ENCODE results near the gene RIN1. TPM values are rescaled to one million over a fixed set of nuclear protein-coding genes. Genes with fewer than 3 reads are reported as not detected.

RIN1 gene
- total and polyA plus RNA-seq, 9 of the 15 experiments (the other 6 are each of a cell fraction or from before 2014, with no cell fraction given) = 0.01 to 1.2 (median 0.45) TPM; not detected in 1

GRCh38 chr11:66282468-66283455 is 53.5 kb downstream of the RIN1 start (continued):
- TF ChIP-seq PCBP2 (IDR thresholded peaks at IDR 0.05; ENCODE audit: low read depth, low read length, poor library complexity, severe bottlenecking) (no peak), SUPT5H (IDR thresholded peaks at IDR 0.05) (peak; percentile 33; the same call in 1 of the 2 replicates), SP1 (CRISPR knock-in tag; IDR thresholded peaks at IDR 0.05) (peak; percentile 84), ARID3A (IDR thresholded peaks at IDR 0.05; ENCODE audit: borderline replicate concordance, low read depth, low read length) (0 out of 2 replicates have a peak, but pooled peaks have one; percentile 21), HCFC1 (IDR thresholded peaks at IDR 0.05; ENCODE audit: low read depth, low read length) (peak; percentile 65), ZHX1 (conservative IDR thresholded peaks at IDR 0.05; ENCODE audit: low read length) (no peak), EGR1 (conservative IDR thresholded peaks at IDR 0.05) (peak; percentile 21; the same call in 1 of the 2 replicates), CBX3 (IDR thresholded peaks at IDR 0.05; ENCODE audit: borderline replicate concordance in 1 of 2, low read length in 2 of 2) (peak in 1 of 2 experiments; percentile 27; a peak in 1 of 3 replicates), SMAD4 (CRISPR knock-in tag; conservative IDR thresholded peaks at IDR 0.05) (0 out of 2 replicates have a peak, but pooled peaks have one; percentile 26), PRDM10 (IDR thresholded peaks at IDR 0.05; ENCODE audit: partially characterized antibody) (no peak), E2F6 (IDR thresholded peaks at IDR 0.05; ENCODE audit: borderline replicate concordance in 1 of 2, extremely low read depth in 1 of 2, insufficient read depth in 1 of 2, insufficient read length in 1 of 2, low read depth in 1 of 2, low read length in 1 of 2, poor library complexity in 1 of 2, severe bottlenecking in 1 of 2) (peak in 1 of 2 experiments; percentile 9), RAD21 (CRISPR knock-in tag; conservative IDR thresholded peaks at IDR 0.05 in 1 of 2, IDR thresholded peaks at IDR 0.05 in 1 of 2) (peak; percentile 62 to 68), YY1 (IDR thresholded peaks at IDR 0.05; ENCODE audit: borderline replicate concordance in 1 of 3, control insufficient read depth in 1 of 3, extremely low read depth in 1 of 3, insufficient read depth in 3 of 3, insufficient read length in 1 of 3, insufficient replicate concordance in 2 of 3, low read depth in 1 of 3, low read length in 2 of 3) (peak in 2 of 3 experiments; percentile 28 to 76), TARDBP (IDR thresholded peaks at IDR 0.05) (0 out of 2 replicates have a peak, but pooled peaks have one; percentile 42)

Measured in K562 (cell line).